HepG2 (cell line): ENCODE results near the gene APOC4. TPM values are rescaled to one million over a fixed set of nuclear protein-coding genes. Genes with fewer than 3 reads are reported as not detected.
A peak's percentile ranks its signal among the peaks of the same experiment; 100 is the strongest.

Source experiments
- ADNP ChIP-seq: sonication (generic); formaldehyde crosslinking; IDR thresholded peaks from 2 replicates; pipeline ENCODE4 v1.4.0; 2020; ENCODE audit warnings: missing genetic modification reagents
- ATF7-NPFF ChIP-seq: sonication (generic); formaldehyde crosslinking; IDR thresholded peaks from 2 replicates; pipeline ENCODE4 v1.8.1; 2023; ENCODE audit warnings: mild to moderate bottlenecking, low read depth, missing genetic modification reagents, moderate library complexity
- BRD4 ChIP-seq: sonication (generic); formaldehyde crosslinking; IDR thresholded peaks from 2 replicates; pipeline ENCODE4 v1.4.0; 2020; ENCODE audit warnings: missing genetic modification reagents
- CBFB ChIP-seq: sonication (generic); formaldehyde crosslinking; IDR thresholded peaks from 2 replicates; pipeline ENCODE4 v1.4.0; 2020; ENCODE audit warnings: missing genetic modification reagents
- HINFP ChIP-seq: sonication (generic); formaldehyde crosslinking; IDR thresholded peaks from 2 replicates; pipeline ENCODE4 v1.4.0; 2020; ENCODE audit warnings: low read depth, mild to moderate bottlenecking, missing genetic modification reagents
- ISL2 ChIP-seq: sonication (generic); formaldehyde crosslinking; IDR thresholded peaks from 2 replicates; pipeline ENCODE4 v1.5.0; 2020; ENCODE audit warnings: missing genetic modification reagents
- JUNB ChIP-seq: sonication (generic); formaldehyde crosslinking; IDR thresholded peaks from 2 replicates; pipeline ENCODE4 v1.8.0; 2022; ENCODE audit warnings: missing genetic modification reagents, mild to moderate bottlenecking, borderline replicate concordance
- MTA3 ChIP-seq: sonication (generic); formaldehyde crosslinking; IDR thresholded peaks from 2 replicates; pipeline ENCODE4 v1.4.0; 2020; ENCODE audit warnings: missing genetic modification reagents
- PHF21A ChIP-seq: sonication (generic); formaldehyde crosslinking; IDR thresholded peaks from 2 replicates; pipeline ENCODE4 v1.5.0; 2020; ENCODE audit warnings: mild to moderate bottlenecking, missing genetic modification reagents
- PTBP1 ChIP-seq: fragments of 200-400 bp; formaldehyde crosslinking; IDR thresholded peaks from 2 replicates; pipeline ENCODE4 v1.6.1; 2018; ENCODE audit warnings: low read length, low read depth; ENCODE audit not compliant: poor library complexity, severe bottlenecking
- RERE ChIP-seq: IDR thresholded peaks from 2 replicates; pipeline ENCODE4 v1.6.1; 2016; ENCODE audit warnings: low read depth, missing genetic modification reagents, missing compliant biosample characterization
- SALL1 ChIP-seq: sonication (generic); formaldehyde crosslinking; IDR thresholded peaks from 2 replicates; pipeline ENCODE4 v1.8.0; 2022; ENCODE audit warnings: mild to moderate bottlenecking, missing genetic modification reagents
- SMC3 ChIP-seq: IDR thresholded peaks from 2 replicates; pipeline ENCODE4 v1.6.1; 2011; ENCODE audit warnings: low read length, improper control_type of control experiment
- SYNCRIP ChIP-seq: fragments of 200-400 bp; formaldehyde crosslinking; IDR thresholded peaks from 2 replicates; pipeline ENCODE4 v1.6.1; 2018; ENCODE audit warnings: mild to moderate bottlenecking, low read depth, low read length; ENCODE audit not compliant: insufficient read depth
- ZMYM2 ChIP-seq: sonication (generic); formaldehyde crosslinking; IDR thresholded peaks from 2 replicates; pipeline ENCODE4 v1.8.0; 2022; ENCODE audit warnings: mild to moderate bottlenecking, missing genetic modification reagents
- ZNF224 ChIP-seq: sonication (generic); formaldehyde crosslinking; IDR thresholded peaks from 2 replicates; pipeline ENCODE4 v1.5.0; 2020; ENCODE audit warnings: mild to moderate bottlenecking, missing genetic modification reagents
- ZNF234 ChIP-seq: sonication (generic); formaldehyde crosslinking; conservative IDR thresholded peaks from 2 replicates; pipeline ENCODE4 v1.5.1; 2020; ENCODE audit warnings: mild to moderate bottlenecking, missing genetic modification reagents
- ZNF253 ChIP-seq: sonication (generic); formaldehyde crosslinking; IDR thresholded peaks from 2 replicates; pipeline ENCODE4 v1.8.0; 2022; ENCODE audit warnings: mild to moderate bottlenecking, missing genetic modification reagents, borderline replicate concordance
- ZNF331 ChIP-seq: sonication (generic); formaldehyde crosslinking; IDR thresholded peaks from 2 replicates; pipeline ENCODE4 v1.4.0; 2020; ENCODE audit warnings: missing genetic modification reagents
- ZNF556 ChIP-seq: sonication (generic); formaldehyde crosslinking; IDR thresholded peaks from 2 replicates; pipeline ENCODE4 v1.4.0; 2020; ENCODE audit warnings: mild to moderate bottlenecking, missing genetic modification reagents, borderline replicate concordance
- ZNF557 ChIP-seq: sonication (generic); formaldehyde crosslinking; IDR thresholded peaks from 2 replicates; pipeline ENCODE4 v1.4.0; 2020; ENCODE audit warnings: missing genetic modification reagents
- ZNF570 ChIP-seq: sonication (generic); formaldehyde crosslinking; IDR thresholded peaks from 2 replicates; pipeline ENCODE4 v1.4.0; 2020; ENCODE audit warnings: mild to moderate bottlenecking, missing genetic modification reagents, borderline replicate concordance
- ZNF589 ChIP-seq: sonication (generic); formaldehyde crosslinking; conservative IDR thresholded peaks from 2 replicates; pipeline ENCODE4 v1.8.0; 2022; ENCODE audit warnings: mild to moderate bottlenecking, moderate library complexity, missing genetic modification reagents
- ZNF83 ChIP-seq: sonication (generic); formaldehyde crosslinking; IDR thresholded peaks from 2 replicates; pipeline ENCODE4 v1.4.0; 2020; ENCODE audit warnings: missing genetic modification reagents, mild to moderate bottlenecking, borderline replicate concordance
- polyA plus RNA-seq, 8 experiments: library from polyadenylated mRNA; depleted of rRNA in 3 of 8; stranded (reverse) in 7 of 8; unstranded in 1 of 8; fragments of >200 nt; fragmentation: Illumina TruSeq in 4 of 8; extraction: Trizol in 4 of 8; gene quantifications; 2 replicates each; pipeline versions ENCODE4 v1.2.1 to v1.2.3, GENCODE V29; 2011 to 2016; ENCODE audit warnings: low read depth in 4 of 8, missing spikeins in 1 of 8, mixed read lengths in 1 of 8; ENCODE audit not compliant: insufficient read depth in 1 of 8
- total RNA-seq, 5 experiments: library from RNA; depleted of rRNA; stranded (reverse); fragments of >200 nt; fragmentation: Illumina TruSeq; extraction: Trizol; gene quantifications; 2 replicates each; pipeline ENCODE4 v1.2.3, GENCODE V29; 2016; ENCODE audit warnings: low read depth in 1 of 5

Gene APOC4
- total and polyA plus RNA-seq, 2 of the 13 experiments (the other 11 are each of a cell fraction or from before 2014, with no cell fraction given) = 0.46 TPM; not detected in 1

- TF ChIP-seq RERE (CRISPR knock-in tag) (no peak), PTBP1 (no peak), ZNF570 (CRISPR knock-in tag) (no peak), HINFP (CRISPR knock-in tag) (peak; percentile 76; the same call in 1 of the 2 replicates), ISL2 (CRISPR knock-in tag) (peak; percentile 70), SMC3 (no peak; the same call in 1 of the 2 replicates), SYNCRIP (no peak), ZNF83 (peak; percentile 69; the same call in 1 of the 2 replicates), SALL1 (CRISPR knock-in tag) (peak; percentile 91), ZNF234 (CRISPR knock-in tag) (no peak), ZNF557 (no peak), ZNF589 (CRISPR knock-in tag) (peak; percentile 77; the same call in 1 of the 2 replicates), ZNF253 (CRISPR knock-in tag) (no peak), ZNF556 (CRISPR knock-in tag) (peak; percentile 81; the same call in 1 of the 2 replicates), ZMYM2 (CRISPR knock-in tag) (peak; percentile 67; the same call in 1 of the 2 replicates), ADNP (CRISPR knock-in tag) (no peak; the same call in 1 of the 2 replicates), MTA3 (no peak), JUNB (CRISPR knock-in tag) (no peak), ATF7-NPFF (peak; percentile 36; the same call in 1 of the 2 replicates), PHF21A (CRISPR knock-in tag) (peak; percentile 62; the same call in 1 of the 2 replicates), BRD4 (0 out of 2 replicates have a peak, but pooled peaks have one; percentile 31), ZNF224 (CRISPR knock-in tag) (peak; percentile 91), CBFB (0 out of 2 replicates have a peak, but pooled peaks have one; percentile 39), ZNF331 (CRISPR knock-in tag) (peak; percentile 38; the same call in 1 of the 2 replicates)
Observed at GRCh38 chr19:44903602-44904425, 38.2 kb upstream of the APOC4 start (continued).
